Coronary artery (tissue), 2 donors: ENCODE data around the gene MICALL1.
"Not testable (repeated sequence)": the region's sequence is repeated elsewhere in the genome, so short reads cannot be mapped to it uniquely, and the experiment has no call there.

Experiments
- DNase-seq: peaks from one replicate; pipeline ENCODE4 v3.0.0-alpha.2; 2017; ENCODE audit warnings: low spot score
- H3K27ac ChIP-seq, 2 donors: fragments of 200-600 bp; sonication (generic); one replicate each; pipeline ENCODE4 v1.5.1; 2016 to 2019
- H3K4me3 ChIP-seq: fragments of 200-600 bp; sonication (generic); 2 replicates; pipeline ENCODE4 v1.5.1; 2016; ENCODE audit warnings: mild to moderate bottlenecking, moderate library complexity
- TF ChIP-seq, protein P1 (sequence below): fragments of 200-600 bp; sonication (generic); IDR thresholded peaks from one replicate; pipeline ENCODE4 v1.5.1; 2019; ENCODE audit warnings: antibody characterized with exemption

Gene MICALL1

DNA sequence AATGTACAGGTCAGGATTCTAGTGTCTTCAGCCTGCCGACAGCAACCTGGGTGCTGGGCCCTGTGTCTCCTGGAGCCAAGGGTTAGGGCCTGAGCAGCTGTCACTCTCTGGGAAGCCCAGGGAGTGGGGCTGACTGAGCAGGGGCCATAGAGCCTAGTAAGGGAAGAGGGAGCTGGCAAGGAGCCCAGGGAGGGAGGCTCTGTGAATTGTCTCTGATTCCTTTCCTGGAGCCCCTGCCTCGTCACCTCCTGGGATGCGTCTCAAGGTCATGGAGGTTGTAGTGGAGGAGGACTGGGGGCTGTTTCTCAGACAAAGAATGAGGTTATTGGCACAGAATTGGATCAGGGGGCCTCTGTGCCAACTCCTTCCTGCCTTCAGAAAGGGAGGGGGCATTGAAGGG lies 66.4 kb downstream of the MICALL1 start:
- no peak for DNase-seq
- TF ChIP-seq, protein P1, sequence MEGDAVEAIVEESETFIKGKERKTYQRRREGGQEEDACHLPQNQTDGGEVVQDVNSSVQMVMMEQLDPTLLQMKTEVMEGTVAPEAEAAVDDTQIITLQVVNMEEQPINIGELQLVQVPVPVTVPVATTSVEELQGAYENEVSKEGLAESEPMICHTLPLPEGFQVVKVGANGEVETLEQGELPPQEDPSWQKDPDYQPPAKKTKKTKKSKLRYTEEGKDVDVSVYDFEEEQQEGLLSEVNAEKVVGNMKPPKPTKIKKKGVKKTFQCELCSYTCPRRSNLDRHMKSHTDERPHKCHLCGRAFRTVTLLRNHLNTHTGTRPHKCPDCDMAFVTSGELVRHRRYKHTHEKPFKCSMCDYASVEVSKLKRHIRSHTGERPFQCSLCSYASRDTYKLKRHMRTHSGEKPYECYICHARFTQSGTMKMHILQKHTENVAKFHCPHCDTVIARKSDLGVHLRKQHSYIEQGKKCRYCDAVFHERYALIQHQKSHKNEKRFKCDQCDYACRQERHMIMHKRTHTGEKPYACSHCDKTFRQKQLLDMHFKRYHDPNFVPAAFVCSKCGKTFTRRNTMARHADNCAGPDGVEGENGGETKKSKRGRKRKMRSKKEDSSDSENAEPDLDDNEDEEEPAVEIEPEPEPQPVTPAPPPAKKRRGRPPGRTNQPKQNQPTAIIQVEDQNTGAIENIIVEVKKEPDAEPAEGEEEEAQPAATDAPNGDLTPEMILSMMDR = no peak

DNA sequence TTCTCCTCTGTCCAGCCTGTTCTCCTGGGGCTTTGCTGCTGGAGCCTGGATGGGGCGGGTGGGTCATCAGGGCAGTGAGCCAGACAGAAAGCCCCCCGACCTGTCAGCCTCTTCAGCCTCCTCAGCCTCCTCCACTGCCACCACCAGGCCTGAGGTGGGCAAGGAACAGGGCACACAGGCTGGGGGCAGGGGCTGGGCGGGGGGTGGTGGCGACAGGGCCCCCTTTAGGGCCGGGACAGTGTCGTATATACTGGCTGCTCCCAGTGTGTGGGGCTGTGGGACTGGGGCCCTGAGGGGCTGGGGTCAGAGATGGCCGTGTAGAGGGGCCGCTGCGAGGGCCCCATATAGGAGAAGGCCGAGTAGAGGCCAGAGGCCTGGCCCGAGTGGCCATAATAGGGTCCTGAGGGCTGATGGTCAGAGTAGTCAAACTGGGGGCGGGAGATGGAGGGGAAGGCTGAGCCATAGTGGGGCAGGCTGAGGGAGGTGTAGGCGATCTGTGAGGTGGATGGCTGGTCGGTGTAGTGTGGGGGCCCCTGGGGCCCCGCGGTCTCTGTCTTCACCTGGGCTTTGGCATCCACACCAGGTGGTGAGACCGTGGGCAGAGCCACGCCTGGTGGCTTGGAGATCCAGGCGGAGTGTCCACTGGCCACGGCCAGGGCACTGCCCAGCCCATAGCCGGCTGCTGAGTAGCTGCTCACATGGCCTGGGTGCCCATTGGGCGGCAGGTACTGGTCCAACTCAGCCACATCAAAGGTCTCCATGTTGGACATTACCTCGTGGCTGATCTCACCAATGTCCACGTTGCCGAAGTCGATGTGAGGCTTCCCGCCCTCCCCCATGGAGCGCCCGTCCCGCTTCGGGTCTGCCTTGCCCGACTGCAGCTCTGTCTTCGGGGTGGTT lies 67.4 kb downstream of the MICALL1 start:
- Histone ChIP-seq H3K27ac (no peak overlapping the region), H3K4me3 (no peak overlapping the region)
- DNase-seq = no peak
- TF ChIP-seq, protein P1 = no peak

More for the DNA sequence above, 66.4 kb downstream of the MICALL1 start:
- no peak overlapping the region for H3K4me3 ChIP-seq
- H3K27ac ChIP-seq = no peak overlapping the region

DNA sequence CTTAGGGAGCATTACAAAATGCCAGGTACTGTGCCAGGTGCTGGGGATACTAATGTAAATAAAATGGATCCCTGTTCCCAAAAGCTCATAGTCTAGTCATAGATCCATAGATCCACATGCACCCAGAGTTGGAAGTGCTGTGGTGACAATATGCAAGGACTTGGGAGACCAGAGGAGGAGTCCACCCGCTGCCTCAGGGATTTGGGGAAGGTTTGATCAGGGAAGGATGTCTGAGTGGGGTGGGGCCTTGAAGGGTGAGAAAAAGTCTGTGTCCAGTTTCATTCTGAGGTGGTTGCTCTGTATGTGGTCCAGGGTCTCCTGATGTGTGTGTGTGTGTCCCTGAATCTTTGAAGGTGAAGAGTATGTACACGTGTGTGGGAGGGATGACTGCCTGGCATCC lies 69.1 kb downstream of the MICALL1 start:
- no peak overlapping the region for H3K4me3 ChIP-seq
- no peak overlapping the region for H3K27ac ChIP-seq
- DNase-seq = no peak
- TF ChIP-seq, protein P1 = no peak

GRCh38 chr22:37976022-37976421 lies 69.9 kb downstream of the MICALL1 start:
- H3K27ac ChIP-seq, DNase-seq, H3K4me3 ChIP-seq: not testable (repeated sequence)

GRCh38 chr22:37976547-37976946 lies 70.5 kb downstream of the MICALL1 start:
- no peak for DNase-seq
- no peak overlapping the region for H3K27ac ChIP-seq
- TF ChIP-seq, protein P1 = no peak
- H3K4me3 ChIP-seq = no peak overlapping the region

DNA sequence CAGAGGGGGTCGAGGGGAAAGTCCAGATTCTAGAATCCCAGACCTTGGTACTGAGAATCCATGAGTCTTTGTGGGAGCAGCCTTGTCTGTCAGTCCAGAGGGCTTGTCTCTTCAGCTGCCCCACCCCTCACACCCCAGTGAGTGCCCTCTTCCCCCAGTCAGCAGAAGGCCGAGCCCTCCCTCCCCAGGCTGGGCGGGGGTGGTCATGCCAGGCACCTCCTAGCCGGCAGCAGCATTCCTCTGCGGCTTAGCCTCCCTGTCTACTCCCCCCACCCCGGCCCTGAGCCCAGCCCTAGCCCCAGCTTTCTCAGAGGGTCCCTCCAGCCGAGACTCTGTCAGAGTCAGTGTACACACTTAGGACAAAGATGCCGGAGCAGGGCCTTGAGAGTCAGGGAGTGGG lies 73.7 kb downstream of the MICALL1 start:
- TF ChIP-seq, protein P1 = no peak
- no peak for DNase-seq
- Histone ChIP-seq H3K4me3 (no peak overlapping the region), H3K27ac (no peak overlapping the region)

DNA sequence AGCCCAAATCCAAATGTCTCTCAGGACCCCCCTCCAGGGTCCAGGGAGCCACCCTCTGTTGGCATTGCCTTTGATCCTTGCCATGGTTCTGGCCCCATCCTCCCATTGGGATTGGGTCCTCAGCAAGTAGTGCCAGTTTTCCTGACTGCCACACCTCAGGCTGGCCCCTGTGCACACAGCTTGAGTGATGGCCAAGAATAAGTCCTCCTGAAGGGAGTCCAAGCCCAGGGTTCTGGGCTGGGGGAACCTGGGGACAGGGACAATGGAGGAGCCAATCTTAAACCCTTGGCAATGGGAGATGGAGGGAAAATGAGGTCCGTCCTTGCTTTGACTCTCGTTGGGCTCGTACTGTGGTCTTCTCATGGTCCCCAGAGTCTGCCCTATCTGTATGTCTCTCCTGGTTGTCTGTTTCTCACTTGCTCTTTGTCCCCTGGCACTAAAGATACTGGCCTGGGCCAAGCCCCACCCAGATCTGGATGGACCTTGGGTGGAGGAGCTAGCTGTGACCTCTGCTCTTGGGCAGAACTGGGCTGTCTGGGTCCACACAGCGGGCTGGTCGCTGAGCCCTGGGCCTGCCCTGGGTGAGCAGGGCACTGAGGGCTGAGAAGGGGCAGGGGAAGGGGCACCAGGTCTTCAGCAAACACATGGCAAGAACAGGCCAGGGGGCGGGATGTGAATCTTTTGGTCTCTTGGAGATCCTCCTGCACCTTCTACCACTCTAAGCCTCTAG lies 75.3 kb downstream of the MICALL1 start:
- TF ChIP-seq, protein P1 = no peak
- peak overlapping the region; percentile 34 for H3K4me3 ChIP-seq
- H3K27ac ChIP-seq = peak overlapping the region in 1 of 2 donors; percentile 56
- no peak for DNase-seq
